ENCODE data around the gene AMPD3.
A peak's percentile ranks its signal among the peaks of the same experiment; 100 is the strongest.

The AMPD3 gene

GRCh38 chr11:10462746-10463300, 7.8 kb downstream of the AMPD3 start:
- DNase-seq, result no peak

DNA sequence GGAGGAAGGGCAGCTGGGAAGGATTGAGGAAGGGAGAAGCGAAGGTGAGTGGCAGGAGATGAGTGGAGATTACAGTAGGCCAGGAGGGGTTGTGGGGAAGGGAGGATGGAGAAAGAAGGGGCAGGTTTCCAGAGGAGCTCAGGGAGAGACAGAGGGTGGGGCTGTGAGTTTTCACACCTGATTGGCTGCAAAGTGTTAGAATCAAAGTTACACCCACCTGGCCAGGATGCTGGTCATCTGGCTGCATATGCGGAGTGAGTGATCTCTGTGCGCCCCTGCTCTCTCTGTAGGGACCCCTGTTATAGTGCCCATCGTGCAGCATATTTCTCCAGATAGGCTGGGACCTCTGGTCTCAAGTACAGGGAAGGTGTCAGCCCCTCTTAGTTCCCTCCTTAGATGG, 18.3 kb downstream of the AMPD3 start:
- no peak for DNase-seq

DNA sequence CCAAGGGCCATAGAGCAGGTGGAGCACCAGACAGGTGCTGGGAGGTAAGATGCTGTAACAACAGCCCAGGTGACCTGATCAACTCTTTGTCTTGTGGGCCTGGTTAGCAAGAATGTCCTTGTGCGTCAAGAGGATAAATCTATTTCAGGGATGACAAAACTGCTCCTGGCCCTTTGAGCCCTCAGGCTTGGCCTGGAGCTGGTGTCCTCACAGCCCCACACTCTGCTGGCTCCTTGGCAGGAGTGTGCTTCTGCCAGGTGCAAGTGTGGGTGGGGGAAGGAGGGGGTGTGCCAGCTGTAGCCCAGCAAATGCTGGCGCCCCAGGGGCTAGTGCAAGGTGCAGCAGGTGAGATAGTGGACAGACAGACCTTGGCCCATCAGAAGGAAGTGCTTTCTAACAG, 19.5 kb downstream of the AMPD3 start:
- peak; percentile 43 to 55 for DNase-seq

DNA sequence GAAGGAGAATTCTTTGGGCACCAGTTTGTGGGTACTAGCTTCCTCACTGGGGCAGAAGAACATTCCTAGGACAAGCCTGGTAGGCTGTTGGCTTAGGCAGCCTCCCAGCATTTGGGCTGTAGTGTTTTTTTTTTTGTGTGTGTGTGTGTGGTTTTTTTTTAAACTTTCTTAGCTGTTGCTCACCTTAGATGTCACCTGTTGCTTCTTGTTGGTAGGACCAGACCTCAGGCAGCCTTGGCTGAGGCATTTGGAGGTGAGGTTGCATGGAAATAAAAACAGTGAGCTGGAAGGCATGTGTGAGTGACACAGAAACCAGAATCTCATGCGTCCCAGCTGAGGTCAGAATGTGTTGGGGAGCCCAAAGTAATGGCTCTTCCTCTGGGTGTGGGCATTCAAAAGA, 21.3 kb downstream of the AMPD3 start:
- no peak for DNase-seq

DNA sequence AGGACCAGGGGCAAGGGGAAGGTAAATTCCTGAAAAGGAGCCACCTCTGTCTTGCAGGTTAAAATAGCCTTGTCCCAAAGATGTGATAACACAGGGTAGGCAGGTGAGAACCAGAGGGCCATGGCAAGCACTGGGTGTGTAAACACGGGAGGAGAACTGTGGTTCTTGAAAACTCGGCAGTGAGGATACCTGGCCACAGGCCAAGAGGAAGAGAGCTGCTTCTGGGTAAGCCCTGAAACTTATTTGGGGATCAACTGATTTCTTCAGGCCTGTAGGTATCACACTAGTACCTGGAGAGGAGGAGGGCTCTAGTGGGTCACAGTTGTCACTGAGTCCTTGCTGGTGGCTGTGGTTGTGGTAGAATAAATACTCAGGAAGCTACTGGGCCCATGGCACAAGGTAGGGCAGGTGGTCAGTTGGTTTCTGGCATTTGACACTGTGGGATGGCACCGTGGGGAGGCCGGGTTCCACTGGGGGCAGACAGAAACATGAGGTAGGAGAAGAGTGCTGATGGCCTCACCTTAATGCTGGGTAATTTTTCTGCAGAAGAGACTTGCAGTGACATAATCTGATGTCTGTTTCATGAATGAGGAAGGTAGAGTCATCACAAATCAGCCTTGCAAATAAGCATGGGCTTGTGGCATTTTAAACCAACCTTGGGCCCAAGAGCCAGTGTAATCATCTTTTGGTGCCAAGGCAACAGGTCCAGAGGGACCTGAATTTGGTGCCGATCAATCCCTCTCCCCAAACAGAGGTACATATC, 22.0 kb downstream of the AMPD3 start:
- no peak for DNase-seq

- DNase-seq, result no peak
These were observed 22.6 kb downstream of the AMPD3 start for GRCh38 chr11:10477690-10478046.

- DNase-seq, result no peak
These were observed 23.0 kb downstream of the AMPD3 start for GRCh38 chr11:10478066-10478465.

DNA sequence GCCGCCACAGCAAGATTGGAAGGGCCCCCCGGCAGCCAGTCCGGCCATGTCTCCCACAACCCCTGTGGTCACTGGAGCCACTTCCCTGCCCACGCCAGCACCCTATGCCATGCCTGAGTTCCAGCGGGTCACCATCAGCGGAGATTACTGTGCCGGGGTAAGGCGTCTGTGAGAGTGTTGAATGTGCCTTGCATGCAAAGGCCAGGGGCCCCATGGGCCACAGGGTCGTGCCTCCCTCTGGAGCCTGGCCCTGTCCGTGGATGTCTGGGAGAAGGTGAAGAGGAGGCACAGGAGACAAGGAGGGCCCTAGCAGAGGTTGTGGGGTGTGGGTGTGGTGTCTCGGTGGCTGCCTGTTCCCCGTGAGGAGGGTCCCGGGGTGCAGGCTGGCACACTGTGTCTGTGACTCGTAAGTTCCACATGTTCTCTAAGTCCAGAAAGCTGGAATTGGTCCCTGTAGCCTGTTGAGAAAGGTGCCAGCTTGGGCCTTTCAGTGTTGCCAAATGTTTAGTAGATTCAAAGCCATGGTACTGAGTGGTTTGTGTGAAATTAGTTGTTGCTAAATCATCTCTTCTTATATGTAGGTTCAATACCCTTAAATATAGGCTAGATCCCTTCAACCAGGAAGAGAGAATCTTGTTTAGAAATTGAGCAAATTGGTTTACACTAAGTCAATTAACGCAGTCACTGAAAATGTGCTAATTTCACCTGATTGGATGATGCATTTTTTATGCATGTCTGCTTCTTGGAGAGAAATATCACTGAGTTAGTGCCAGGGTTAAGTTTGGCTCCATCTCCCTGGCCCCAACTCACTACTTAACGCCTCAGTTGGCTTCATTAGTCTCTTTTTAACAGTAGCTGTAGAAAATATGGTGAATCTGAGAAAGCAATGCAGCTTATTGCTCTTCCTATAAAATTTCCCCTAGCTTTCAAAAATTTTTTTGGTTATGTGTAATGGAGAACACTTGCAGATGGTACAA, 23.8 kb downstream of the AMPD3 start:
- no peak for DNase-seq

GRCh38 chr11:10480026-10480425, 25.0 kb downstream of the AMPD3 start:
- DNase-seq, result no peak

DNA sequence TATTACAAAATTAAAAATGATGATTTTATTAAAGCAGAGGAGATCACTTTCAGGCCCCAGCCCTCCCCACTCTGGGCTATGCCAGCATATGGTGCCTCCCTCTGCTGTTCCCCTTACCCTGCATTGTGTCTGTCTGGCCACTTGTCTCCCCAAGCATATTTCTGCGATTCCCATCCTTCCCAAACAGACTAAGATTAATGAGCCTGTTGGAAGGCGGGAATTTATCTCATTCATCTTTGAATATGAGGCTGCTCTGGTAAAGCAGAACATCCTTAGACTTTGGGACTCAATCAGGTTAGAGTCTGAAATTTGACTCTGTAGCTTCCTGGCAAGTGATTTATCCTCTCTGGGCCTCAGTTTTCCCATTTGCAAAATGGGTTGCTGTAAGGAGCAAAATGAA, 25.7 kb downstream of the AMPD3 start:
- DNase-seq, result no peak

- DNase-seq, result peak in 1 of 2 experiments; percentile 34
These were observed 26.7 kb downstream of the AMPD3 start for GRCh38 chr11:10481560-10482349.

DNA sequence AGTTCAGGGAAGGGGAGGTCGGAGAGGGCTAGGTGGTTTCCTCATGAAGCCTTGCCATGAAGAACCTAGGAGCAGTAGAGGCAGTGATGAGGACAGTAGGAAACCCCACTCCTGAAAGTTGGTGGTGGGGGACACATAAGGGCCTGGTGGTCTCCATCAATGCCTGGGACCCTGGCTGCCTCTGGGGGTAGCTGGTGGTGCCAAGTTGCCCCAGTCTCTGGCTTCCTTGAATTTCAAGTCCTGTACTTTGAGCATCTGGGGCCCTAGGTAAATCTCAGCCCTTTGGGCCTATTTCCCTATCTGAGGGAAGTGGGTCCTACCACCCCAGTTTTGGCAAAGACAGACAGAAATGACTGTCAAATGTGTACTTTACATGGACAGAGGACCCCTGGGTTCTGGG, 28.1 kb downstream of the AMPD3 start:
- no peak for DNase-seq

- no peak for DNase-seq
These were observed 28.5 kb downstream of the AMPD3 start for GRCh38 chr11:10483584-10483983.

- DNase-seq, result no peak
These were observed 29.6 kb downstream of the AMPD3 start for GRCh38 chr11:10484461-10485180.

- DNase-seq, result no peak
These were observed 30.6 kb downstream of the AMPD3 start for GRCh38 chr11:10485646-10486045.

GRCh38 chr11:10486161-10486840, 31.2 kb downstream of the AMPD3 start:
- DNase-seq, result no peak

- no peak for DNase-seq
These were observed 32.1 kb downstream of the AMPD3 start for GRCh38 chr11:10487002-10487647.

- DNase-seq, result no peak
These were observed 33.3 kb downstream of the AMPD3 start for GRCh38 chr11:10488121-10488933.

- no peak for DNase-seq
These were observed 34.0 kb downstream of the AMPD3 start for GRCh38 chr11:10488934-10489691.
